DMS 273 treated with DMSO at 0.1 percent for 48 hours (cell line): ENCODE data around the gene CDH7.

Experiments
- DNase-seq: peaks from one replicate; lab custom pipeline; 2025; lab: John Stamatoyannopoulos, UW

The CDH7 gene

GRCh38 chr18:65750389-65751154, at the start of gene CDH7:
Gene CDH7, plus strand, starts transcription at chr18:65751012. Its CDS starts 11,831 bp downstream, at chr18:65762843.
- peak; percentile 47 for DNase-seq

GRCh38 chr18:65704046-65704445, 46.8 kb upstream of the CDH7 start:
- DNase-seq = peak; percentile 90

- no peak for DNase-seq
Measured at GRCh38 chr18:65706646-65707045, 44.2 kb upstream of the CDH7 start.

GRCh38 chr18:65711493-65711892, 39.3 kb upstream of the CDH7 start:
- DNase-seq = no peak

- no peak for DNase-seq
Measured at GRCh38 chr18:65721619-65722018, 29.2 kb upstream of the CDH7 start.

GRCh38 chr18:65725251-65726050, 25.4 kb upstream of the CDH7 start:
- peak; percentile 49 for DNase-seq

GRCh38 chr18:65735155-65735554, 15.7 kb upstream of the CDH7 start:
- peak; percentile 76 for DNase-seq

- peak; percentile 88 for DNase-seq
Measured at GRCh38 chr18:65737471-65737955, 13.3 kb upstream of the CDH7 start.

GRCh38 chr18:65746936-65747335, 3.9 kb upstream of the CDH7 start:
- no peak for DNase-seq

- DNase-seq = no peak
Measured at GRCh38 chr18:65748321-65748720, 2.5 kb upstream of the CDH7 start.

- DNase-seq = no peak
Measured at GRCh38 chr18:65749841-65750240, 971 bp upstream of the CDH7 start.

GRCh38 chr18:65751155-65752085, 608 bp downstream of the CDH7 start:
- DNase-seq = peak; percentile 69

GRCh38 chr18:65752625-65753325, 2.0 kb downstream of the CDH7 start:
- no peak for DNase-seq

GRCh38 chr18:65753520-65753919, 2.7 kb downstream of the CDH7 start:
- peak; percentile 92 for DNase-seq

- peak; percentile 87 for DNase-seq
Measured at GRCh38 chr18:65754121-65754520, 3.3 kb downstream of the CDH7 start.

GRCh38 chr18:65755616-65756015, 4.8 kb downstream of the CDH7 start:
- DNase-seq = no peak

- no peak for DNase-seq
Measured at GRCh38 chr18:65760457-65760856, 9.6 kb downstream of the CDH7 start.

- DNase-seq = no peak
Measured at GRCh38 chr18:65761636-65762295, 11.0 kb downstream of the CDH7 start.

GRCh38 chr18:65762556-65762955, 11.7 kb downstream of the CDH7 start:
- DNase-seq = peak; percentile 11

GRCh38 chr18:65767406-65767805, 16.6 kb downstream of the CDH7 start:
- DNase-seq = no peak
